GM19438 (cell line): ENCODE measurements around the gene SNX5.

Experiments
- ATAC-seq: cut with Tn5 transposase; IDR thresholded peaks from one replicate; pipeline ENCODE4 v1.9.1; 2021; ENCODE audit warnings: low read depth; ENCODE audit not compliant: unreplicated experiment

SNX5 gene

DNA sequence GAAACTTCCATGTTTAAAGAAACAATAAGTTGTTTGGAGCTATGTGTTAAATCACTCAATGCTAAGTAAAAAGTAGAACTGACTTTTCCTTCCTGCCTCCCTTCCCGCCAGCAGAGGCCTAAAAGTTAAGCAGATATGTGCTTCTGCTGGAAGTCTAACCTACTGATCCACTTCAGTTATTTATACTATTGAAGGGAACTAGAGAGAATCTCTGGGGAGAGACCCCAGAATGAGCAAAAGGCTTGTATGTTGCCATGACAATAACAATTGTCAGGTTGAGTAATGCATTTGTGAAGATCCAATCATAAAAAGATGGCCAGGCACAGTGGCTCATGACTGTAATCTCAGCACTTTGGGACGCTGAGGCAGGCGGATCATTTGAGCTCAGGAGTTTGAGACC, 25.0 kb upstream of the SNX5 start:
- no peak for ATAC-seq

- ATAC-seq: no peak
Observed at GRCh38 chr20:17992847-17993513, 24.4 kb upstream of the SNX5 start.

DNA sequence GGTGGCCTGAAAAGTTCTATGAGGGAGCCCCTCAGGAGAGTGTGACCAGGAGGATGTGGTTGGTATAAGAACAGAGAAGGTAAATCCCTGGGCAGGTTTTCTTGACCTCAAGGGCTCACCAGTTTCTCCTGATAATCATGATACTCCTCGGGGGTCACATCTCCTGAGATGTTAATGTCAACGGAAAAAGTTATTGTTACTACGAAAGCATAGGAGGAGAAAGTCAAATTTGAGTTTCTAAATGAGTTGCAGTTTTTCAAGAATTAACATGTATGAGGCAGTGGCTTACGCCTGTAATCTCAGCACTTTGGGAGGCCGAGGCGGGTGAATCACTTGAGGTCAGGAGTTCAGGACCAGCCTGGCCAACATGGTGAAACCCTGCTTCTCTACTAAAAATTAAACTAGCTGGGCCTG, 23.6 kb upstream of the SNX5 start:
- peak; percentile 47 for ATAC-seq

DNA sequence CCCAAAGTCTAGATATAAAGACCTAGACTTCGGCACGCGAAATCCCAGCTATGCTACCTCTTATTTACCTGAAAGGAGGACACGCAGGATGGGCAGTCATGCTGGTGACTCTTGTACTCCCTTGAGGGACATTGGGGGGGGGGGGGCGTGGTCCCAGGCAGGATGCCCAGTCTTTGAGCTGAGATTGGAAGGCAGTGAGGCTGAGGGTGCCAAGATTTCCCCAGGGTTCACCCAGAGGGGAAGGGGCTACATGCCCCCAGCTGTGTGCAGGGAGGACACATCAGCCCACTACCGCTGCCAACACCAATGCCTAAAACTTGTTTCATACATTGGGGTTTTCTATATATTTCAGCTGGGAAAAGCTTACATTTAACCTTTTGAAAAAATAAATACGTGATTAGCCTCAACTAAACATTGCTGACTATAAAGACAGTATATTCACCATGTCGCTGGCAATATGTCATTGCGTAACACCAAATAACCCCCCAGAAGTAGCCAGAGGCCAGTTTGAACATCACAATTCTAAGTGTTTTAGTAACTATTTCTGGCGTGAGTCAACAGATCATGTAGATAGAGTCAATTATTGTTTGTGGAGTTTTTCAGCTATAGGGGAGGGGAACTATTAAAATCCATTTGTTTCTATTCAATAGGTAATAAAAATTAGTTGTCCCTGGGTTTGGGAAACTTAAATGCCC, 21.8 kb upstream of the SNX5 start:
- no peak for ATAC-seq

GRCh38 chr20:17987988-17988387, 19.4 kb upstream of the SNX5 start:
- ATAC-seq: no peak

- ATAC-seq: no peak
Observed at GRCh38 chr20:17985388-17986018, 16.9 kb upstream of the SNX5 start.

DNA sequence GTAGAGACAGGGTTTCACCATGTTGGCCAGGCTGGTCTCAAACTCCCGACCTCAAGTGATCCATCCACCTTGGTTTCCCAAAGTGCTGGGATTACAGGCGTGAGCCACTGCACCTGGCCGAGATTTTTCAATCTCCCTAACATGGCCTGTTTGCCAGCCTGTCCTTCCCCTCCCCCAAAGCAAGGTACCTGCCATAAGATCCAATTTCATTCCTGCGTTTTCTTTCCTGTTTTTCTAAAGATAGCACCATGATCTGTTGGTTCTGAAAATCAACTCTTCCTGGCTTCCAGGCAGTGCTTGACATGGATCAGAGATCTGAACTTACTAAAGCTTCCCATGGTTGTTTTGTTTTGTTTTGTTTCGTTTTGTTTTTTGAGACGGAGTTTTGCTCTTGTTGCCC, 7.7 kb upstream of the SNX5 start:
- no peak for ATAC-seq

DNA sequence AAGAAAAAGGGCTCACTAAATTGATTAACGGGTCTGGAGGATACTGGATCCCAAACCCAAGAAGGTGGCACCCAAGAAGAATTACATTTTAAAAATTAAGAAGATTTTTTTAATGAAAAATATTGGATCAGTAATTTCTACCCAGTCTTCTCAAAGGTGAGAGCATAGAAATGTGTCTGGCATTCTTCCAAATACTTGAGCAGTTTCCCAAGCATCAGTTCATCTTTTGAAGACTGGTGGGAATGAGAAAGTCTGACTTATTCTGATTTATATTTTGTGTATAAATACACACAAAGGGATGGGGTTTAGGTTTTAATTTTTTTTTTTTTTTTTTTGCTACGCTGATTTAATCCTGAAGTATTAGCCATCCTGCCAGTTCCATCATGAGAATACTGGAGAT, 3.5 kb upstream of the SNX5 start:
- no peak for ATAC-seq

DNA sequence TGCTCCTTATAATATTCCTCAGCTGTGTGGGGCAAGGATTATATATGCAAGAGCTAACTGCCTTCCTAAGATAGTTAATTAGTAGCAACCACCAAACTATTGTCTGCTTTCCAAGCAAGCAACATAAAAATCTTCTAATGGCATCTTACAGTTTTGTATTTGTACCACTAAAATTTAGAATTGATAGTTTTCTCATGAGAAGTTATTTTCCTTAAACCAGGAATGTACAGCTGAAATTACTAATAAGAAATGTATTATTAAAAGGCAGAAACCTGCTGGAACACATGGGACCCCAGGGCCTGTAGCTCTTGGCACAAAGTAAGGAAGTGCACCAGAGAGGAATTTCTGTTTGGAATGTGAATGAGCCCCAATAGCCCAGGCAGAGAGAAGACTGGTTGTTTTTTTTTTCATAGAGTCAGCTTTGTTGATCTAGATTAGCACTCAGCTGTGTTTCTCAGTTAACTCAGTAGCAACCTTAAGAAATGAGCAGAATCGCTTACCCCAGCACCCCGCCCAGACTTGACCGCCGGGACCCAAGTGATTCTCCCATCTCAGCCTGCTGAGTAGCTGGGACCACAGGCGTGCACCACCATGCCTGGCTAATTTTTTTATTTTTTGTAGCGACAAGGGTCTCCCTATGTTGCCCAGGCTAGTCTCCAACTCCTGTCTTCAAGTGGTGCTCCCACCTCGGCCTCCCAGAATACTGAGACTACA, 2.9 kb upstream of the SNX5 start:
- no peak for ATAC-seq

DNA sequence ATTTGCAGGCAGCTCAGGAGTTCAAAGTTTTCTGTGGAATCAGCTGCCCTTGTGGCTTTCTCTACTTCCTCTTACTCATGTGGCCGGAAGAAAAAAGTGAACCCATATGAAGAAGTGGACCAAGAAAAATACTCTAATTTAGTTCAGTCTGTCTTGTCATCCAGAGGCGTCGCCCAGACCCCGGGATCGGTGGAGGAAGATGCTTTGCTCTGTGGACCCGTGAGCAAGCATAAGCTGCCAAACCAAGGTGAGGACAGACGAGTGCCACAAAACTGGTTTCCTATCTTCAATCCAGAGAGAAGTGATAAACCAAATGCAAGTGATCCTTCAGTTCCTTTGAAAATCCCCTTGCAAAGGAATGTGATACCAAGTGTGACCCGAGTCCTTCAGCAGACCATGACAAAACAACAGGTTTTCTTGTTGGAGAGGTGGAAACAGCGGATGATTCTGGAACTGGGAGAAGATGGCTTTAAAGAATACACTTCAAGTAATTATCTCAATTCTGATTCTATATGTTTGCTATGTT, 1.4 kb upstream of the SNX5 start:
- ATAC-seq: no peak

DNA sequence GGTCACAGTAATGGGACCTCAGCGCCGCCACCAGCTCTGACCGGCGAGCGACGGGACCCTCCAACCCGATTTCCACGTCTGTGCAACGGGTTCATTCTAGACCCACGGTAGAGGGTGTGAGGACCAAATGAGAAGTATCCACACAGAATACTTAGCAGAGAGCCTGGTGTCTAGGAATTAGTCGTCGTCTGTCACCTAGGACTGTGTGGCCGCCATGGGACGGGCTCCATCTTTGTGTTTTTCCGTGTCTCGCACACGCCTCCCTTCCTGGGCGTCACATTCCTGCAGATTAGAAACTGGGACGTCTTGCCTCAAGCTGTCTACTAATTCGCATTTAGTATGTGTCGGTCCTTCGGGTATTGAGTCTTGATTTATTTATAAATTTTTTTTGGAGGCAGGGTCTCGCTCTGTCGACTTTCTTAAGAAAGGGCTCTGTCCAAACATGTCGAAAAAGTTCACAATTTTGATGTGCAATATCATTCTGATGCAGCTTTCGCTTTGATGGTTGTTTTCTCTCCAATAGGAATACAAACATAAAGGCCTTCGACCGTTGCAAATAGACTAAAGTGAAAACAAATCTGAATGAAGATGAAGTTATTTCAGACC, 787 bp upstream of the SNX5 start:
- peak; percentile 6 for ATAC-seq

GRCh38 chr20:17967521-17968365, 851 bp downstream of the SNX5 start:
- ATAC-seq: peak; percentile 1

GRCh38 chr20:17966432-17967310, 1.9 kb downstream of the SNX5 start:
- no peak for ATAC-seq

DNA sequence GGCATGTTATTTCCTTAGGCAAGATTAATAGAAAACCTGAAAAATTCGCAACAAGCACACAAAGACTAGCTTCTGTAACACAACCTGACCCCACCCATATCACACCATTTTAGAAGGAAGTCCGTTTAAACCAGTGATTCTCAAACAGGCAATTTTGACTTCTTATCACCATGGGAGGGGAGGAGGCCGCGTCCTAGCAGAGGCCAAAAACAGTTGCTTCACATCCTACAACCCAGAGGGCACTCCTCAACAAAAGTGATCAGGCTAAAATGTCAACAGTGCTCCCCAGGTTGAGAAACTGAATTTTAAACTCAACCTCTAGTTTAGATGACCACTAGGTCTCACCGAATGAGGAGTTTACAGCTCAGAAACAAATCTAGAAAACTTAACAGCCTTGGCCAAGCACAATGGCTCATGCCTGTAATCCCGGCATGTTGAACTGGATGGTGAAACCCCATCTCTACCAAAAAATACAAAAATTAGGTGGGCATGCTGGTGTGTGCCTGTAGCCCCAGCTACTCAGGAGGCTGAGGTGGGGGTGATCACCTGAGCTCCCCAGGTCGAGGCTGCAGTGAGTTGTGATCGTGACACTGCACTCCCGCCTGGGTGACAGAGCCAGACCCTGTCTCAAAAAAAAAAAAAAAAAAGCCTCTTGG, 3.4 kb downstream of the SNX5 start:
- no peak for ATAC-seq

DNA sequence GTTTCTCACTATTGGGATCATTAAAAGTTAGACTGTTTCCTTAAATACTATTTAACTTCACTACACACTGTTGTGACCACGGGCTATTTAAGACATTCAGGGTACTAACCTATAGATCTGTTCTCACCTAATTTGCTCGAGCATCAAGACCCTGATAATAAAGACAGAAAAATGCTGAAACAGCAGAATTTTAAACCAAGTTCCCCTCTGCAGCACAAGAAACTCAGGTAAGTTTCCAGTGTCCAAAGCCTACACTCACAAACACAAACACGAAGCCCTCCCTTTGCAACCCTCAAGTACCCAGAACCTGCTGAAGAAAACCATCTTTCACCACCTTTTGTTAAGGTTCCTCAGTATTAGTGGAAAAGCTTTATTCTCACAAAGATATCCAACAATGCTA, 4.0 kb downstream of the SNX5 start:
- ATAC-seq: no peak

DNA sequence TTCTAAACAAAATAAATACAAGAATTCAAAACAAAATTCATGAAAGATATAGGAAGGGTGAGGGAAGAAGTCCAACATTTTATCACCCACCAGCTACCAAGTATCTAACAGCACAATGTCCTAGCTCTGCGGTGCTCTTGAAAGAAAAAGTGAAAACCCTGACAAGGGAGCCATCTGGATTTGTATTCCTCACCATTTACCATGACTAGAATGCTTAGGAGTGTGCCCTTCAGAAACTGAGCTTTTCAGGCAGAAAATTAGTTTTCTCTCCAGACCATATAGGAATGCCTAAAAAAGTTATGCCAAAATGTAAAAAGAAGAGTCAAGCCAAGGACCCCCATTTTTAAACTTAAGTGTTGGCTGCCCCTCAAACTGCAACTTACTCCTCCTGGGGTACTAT, 4.5 kb downstream of the SNX5 start:
- no peak for ATAC-seq

- ATAC-seq: no peak
Observed at GRCh38 chr20:17963114-17963897, 5.3 kb downstream of the SNX5 start.

- no peak for ATAC-seq
Observed at GRCh38 chr20:17961587-17961940, 7.0 kb downstream of the SNX5 start.
